Esophagus (tissue), 2 donors: Measurements from ENCODE around the gene PMS2. TPM values are rescaled to one million over a fixed set of nuclear protein-coding genes. Genes with fewer than 3 reads are reported as not detected.

Experiments used
- H3K27ac ChIP-seq, 2 donors: one replicate each; pipeline ENCODE4 v1.5.1; 2013; ENCODE audit warnings: low read depth in 2 of 2, mild to moderate bottlenecking in 2 of 2, inconsistent platforms in 1 of 2, low read length in 1 of 2, moderate library complexity in 1 of 2
- H3K27me3 ChIP-seq, 2 donors: one replicate each; pipeline ENCODE4 v1.6.1; 2013; ENCODE audit warnings: low read length in 2 of 2, control low read depth in 1 of 2, mild to moderate bottlenecking in 1 of 2; ENCODE audit not compliant: insufficient read depth in 2 of 2, control insufficient read depth in 1 of 2
- H3K36me3 ChIP-seq, 2 donors: one replicate each; pipeline ENCODE4 v1.6.1; 2013; ENCODE audit warnings: low read length in 1 of 2; ENCODE audit not compliant: control insufficient read depth in 2 of 2, insufficient read depth in 2 of 2
- H3K4me1 ChIP-seq, 2 donors: one replicate each; pipeline ENCODE4 v1.6.1; 2013; ENCODE audit warnings: low read length in 1 of 2; ENCODE audit not compliant: control insufficient read depth in 2 of 2, insufficient read depth in 2 of 2
- H3K4me3 ChIP-seq, 2 donors: one replicate each; pipeline ENCODE4 v1.5.1; 2013; ENCODE audit warnings: low read length in 2 of 2, mild to moderate bottlenecking in 2 of 2, low read depth in 1 of 2, moderate library complexity in 1 of 2
- H3K9me3 ChIP-seq, 2 donors: one replicate each; pipeline ENCODE4 v1.6.1; 2013; ENCODE audit warnings: mild to moderate bottlenecking in 2 of 2, low read depth in 1 of 2, low read length in 1 of 2, moderate library complexity in 1 of 2; ENCODE audit not compliant: control insufficient read depth in 2 of 2, insufficient read depth in 1 of 2
- WGBS, 2 donors: extraction: QIAGEN DNeasy Blood & Tissue Kit; methylation state at CpG; one replicate each; pipeline ENCODE4 v1.1.7; 2013; 5-methylcytosine and 5-hydroxymethylcytosine counted together
- polyA plus RNA-seq, 2 donors: library from polyadenylated mRNA; stranded (reverse); fragments of 200-250 nt; gene quantifications; one replicate each; pipeline ENCODE4 v1.2.3, GENCODE V29; 2013
- donor health status: healthy with polysubstance abuse.
- donor health status: Bipolar disorder and iron deficiency.

PMS2 gene
- polyA plus RNA-seq, 2 donors: 3.3 to 5.6 TPM

DNA sequence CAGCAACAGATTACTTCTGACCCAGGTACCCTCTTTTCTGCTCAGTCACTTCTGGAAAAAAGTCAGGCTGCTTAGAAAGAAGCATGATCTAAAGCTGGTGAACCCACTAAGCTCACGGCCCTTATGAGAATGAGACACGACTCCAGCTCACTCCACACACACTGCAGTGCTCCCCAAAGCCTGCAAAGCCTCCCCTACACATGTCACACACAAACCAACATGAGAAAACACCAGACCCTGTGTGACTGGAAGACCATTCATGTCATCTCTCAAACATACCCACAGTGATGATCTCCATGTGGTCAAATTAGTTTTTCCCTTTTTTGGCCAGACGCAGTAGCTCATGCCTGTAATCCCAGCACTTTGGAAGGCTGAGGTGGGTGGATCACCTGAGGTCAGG lies 22.7 kb upstream of the PMS2 start:
- H3K27me3 ChIP-seq: no peaks in the 10 kb centered on the region
- H3K9me3 ChIP-seq: no peaks in the 10 kb centered on the region
- no peaks in the 10 kb centered on the region for H3K4me1 ChIP-seq
- H3K27ac ChIP-seq: no peak overlapping the region
- no peak overlapping the region for H3K4me3 ChIP-seq
- 93 to 96% methylated on average over 3 of the region's 3 CpGs for WGBS, 2 donors
- H3K36me3 ChIP-seq: peaks cover 7 to 22% of the 10 kb centered on the region in 2 donors

DNA sequence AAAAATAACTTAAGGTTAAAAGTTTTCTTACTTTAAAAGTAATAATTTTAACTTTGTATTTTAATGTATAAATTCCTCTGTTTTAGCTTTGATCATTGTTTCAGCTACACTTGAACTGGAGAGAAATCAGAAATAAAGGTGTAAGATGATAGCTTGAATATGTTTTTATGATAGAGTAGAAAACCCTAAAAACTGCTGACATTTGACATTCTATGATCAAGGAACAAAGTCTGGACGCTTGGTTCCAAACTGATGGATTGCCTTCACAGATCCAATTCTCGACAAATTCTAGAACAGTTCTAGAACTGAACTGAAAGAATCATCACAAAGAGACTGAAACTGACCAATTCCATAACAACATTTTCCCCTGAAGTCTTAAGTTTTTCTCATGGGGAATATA lies 22.1 kb upstream of the PMS2 start, which contains the start of gene ANKRD61:
Gene ANKRD61 (plus strand): TSS at position 389 of the 400 bp plus-strand sequence. CDS start 0 bp downstream, at position 389.
- Histone ChIP-seq H3K27me3 (no peaks in the 10 kb centered on the region), H3K27ac (no peak within 1 kb of the TSS), H3K4me1 (peaks cover 3 to 5% of the 10 kb centered on the region in 2 donors), H3K4me3 (no peak within 1 kb of the TSS), H3K36me3 (peaks cover 7 to 26% of the 10 kb centered on the region in 2 donors), H3K9me3 (no peaks in the 10 kb centered on the region)
- 85 to 91% methylated on average over 2 of the region's 2 CpGs for WGBS, 2 donors

DNA sequence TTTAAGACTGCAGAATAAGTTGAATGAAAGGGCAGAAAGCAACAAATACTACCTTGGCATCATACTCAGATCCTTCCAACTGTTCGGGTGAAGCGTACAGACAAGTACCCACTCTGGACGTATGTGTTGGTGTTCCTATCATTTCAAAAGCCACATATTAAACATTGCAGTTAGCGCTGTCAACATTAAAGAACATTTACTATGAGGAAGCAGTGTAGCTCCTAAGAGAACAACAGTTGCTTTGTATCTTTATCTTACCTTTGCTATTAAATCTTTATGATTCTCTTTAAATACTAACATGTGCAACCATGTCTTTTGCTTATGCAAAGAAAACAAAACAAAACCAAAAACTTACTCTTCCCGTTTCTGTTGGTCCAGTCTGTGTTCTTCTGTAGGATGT lies 19.7 kb upstream of the PMS2 start:
- no peaks in the 10 kb centered on the region for H3K27me3 ChIP-seq
- no peaks in the 10 kb centered on the region for H3K9me3 ChIP-seq
- no peak overlapping the region for H3K4me3 ChIP-seq
- 77 to 85% methylated on average over 5 of the region's 5 CpGs for WGBS, 2 donors
- peaks cover 5 to 8% of the 10 kb centered on the region in 2 donors for H3K4me1 ChIP-seq
- H3K36me3 ChIP-seq: peaks cover 7 to 18% of the 10 kb centered on the region in 2 donors
- H3K27ac ChIP-seq: no peak overlapping the region

DNA sequence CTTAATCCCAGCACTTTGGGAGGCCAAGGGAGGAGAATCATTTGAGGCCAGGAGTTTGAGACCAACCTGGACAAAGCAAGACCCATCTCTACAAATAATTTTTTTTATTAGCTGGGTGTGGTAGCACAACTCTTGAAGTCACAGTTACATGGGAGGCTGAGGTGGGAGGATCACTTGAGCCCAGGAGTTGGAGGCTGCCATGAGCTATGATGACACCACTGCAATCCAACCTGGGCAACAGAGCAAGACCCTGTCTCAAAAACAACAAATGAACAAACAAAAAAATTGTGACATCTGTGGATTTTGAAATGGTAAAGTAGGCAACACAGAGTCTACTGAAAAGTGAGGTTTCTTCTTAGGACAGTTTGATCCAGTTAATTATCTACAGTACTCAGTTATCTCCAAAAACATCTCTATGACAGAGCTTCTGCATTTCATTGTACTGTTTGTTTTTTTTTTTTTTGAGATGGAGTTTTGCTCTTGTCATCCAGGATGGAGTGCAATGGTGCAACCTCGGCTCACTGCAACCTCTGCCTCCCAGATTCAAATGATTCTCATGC lies 19.0 kb upstream of the PMS2 start:
- no peaks in the 10 kb centered on the region for H3K9me3 ChIP-seq
- no peak overlapping the region for H3K27ac ChIP-seq
- peaks cover 14 to 23% of the 10 kb centered on the region in 2 donors for H3K36me3 ChIP-seq
- H3K4me1 ChIP-seq: peaks cover 5 to 8% of the 10 kb centered on the region in 2 donors
- H3K4me3 ChIP-seq: no peak overlapping the region
- 90 to 96% methylated on average over 1 of the region's 1 CpG for WGBS, 2 donors
- no peaks in the 10 kb centered on the region for H3K27me3 ChIP-seq

DNA sequence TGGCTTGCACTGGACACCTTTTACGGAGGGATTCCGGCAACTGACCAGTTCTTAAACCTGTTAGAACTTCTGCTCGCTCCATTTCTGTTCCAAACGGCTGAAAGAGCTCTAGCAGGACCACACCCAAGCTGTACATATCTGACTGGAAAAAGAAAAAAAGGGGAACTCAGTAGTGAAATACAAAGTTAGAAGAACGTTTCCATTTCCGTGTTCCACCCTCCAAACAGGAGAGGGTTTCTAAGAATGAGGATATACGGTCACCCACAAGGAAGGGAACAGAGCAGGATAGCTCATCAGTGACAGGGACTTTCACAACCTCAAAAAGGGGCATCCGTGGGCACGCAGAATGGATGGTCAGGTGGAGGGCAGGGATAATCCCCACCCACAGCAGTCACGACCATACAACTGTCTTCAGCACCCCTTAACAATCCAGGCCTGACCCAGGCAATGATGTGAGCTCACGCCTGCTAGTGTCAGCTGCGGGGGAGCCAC lies 18.0 kb upstream of the PMS2 start:
- WGBS, 2 donors: 58 to 68% methylated on average over 12 of the region's 12 CpGs
- H3K27ac ChIP-seq: peak overlapping the region; percentile 60 to 87
- H3K9me3 ChIP-seq: no peaks in the 10 kb centered on the region

DNA sequence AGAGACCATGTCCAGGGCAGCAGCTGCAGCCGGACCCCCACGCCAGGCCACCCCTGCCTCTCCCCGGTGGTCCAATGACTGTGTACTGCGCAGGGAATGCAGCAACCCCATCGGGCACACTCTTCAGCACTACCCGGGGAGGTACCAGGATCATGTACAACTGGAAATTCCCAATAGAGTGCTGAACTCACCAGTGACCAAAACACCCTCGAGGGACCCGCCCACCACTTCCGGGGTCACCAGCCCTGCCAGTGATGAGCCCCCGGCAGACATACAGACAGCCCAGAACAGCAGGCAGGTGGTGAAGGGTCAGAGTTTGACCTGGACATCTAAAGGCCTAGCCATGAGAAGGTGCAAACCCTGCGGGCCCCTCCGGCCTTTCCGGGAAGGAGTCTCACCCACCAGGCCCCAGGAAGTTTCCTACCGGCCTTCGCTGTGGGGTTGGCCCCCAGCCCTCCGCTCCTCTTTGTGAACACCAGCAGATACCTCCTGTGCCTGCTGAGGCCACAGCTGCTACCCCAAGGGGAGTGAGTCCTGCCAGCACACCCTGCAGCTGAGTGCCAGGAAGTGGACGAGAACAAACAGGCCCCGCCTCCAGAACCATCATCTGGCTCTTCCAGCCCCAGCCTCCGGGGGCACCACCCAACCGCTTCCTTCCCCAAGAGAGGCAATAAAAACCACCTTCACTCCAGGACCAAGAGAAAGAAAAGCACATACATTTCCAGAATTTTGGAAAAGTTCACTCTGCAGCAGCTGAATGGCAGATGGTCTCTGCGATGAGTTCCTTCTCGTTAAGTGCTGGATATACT lies 17.4 kb upstream of the PMS2 start:
- Histone ChIP-seq H3K4me1 (peaks cover 5 to 8% of the 10 kb centered on the region in 2 donors), H3K4me3 (no peak overlapping the region), H3K27me3 (no peaks in the 10 kb centered on the region), H3K27ac (peak overlapping the region; percentile 65 to 87), H3K36me3 (peaks cover 20 to 21% of the 10 kb centered on the region in 2 donors), H3K9me3 (no peaks in the 10 kb centered on the region)
- WGBS, 2 donors: 64 to 70% methylated on average over 22 of the region's 22 CpGs

More for the DNA sequence above, 18.0 kb upstream of the PMS2 start:
- Histone ChIP-seq H3K4me3 (no peak overlapping the region), H3K27me3 (no peaks in the 10 kb centered on the region), H3K4me1 (peaks cover 5 to 8% of the 10 kb centered on the region in 2 donors), H3K36me3 (peaks cover 15 to 23% of the 10 kb centered on the region in 2 donors)

DNA sequence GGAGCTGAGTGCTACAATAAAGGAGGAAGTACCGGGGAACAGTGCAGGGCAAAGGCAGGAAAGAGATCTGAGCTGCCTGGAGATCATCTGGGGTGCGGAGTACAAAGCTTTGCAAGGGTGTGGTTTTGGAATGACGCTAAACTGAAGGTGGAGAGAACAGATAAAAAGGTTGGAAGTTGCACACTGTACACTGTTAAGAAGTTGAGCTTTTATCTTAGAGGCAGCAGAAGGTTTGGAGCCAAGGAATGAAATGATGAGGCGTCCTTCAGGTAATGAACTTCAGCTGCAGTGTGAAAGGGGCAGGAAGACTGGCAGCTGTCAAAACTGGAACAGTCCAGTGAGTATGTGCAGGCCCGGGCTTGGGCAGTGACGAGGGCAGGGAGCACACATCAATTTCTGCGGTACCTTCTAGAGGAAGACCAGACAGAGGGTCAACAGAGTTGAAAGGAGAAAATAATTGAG lies 15.2 kb upstream of the PMS2 start:
- H3K27ac ChIP-seq: peak overlapping the region; percentile 52 to 62
- no peaks in the 10 kb centered on the region for H3K27me3 ChIP-seq
- H3K4me3 ChIP-seq: no peak overlapping the region
- H3K9me3 ChIP-seq: no peaks in the 10 kb centered on the region
- WGBS, 2 donors: 78% methylated on average over 7 of the region's 7 CpGs
- peaks cover 20 to 21% of the 10 kb centered on the region in 2 donors for H3K36me3 ChIP-seq
- peaks cover 7 to 8% of the 10 kb centered on the region in 2 donors for H3K4me1 ChIP-seq

DNA sequence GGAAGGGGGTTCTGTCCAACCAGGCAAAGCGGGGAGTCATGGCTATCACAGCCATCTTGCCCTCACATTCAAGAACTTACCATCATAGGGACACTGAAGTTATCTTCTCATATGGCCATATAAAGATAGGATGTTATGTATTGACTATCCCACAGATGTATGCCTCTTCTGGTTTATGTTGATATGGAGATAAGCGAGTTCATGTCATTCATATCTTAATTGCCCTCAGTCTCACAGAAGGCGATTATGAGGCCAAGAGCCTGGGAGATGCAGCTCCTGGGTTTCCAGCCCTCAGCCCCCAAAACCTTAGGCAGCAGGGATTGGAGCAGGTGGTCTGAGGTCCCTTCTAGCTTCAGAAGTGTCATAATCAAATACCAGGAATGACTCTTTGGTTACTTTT lies 13.9 kb upstream of the PMS2 start:
- Histone ChIP-seq H3K27ac (no peak overlapping the region), H3K27me3 (no peaks in the 10 kb centered on the region), H3K4me1 (peaks cover 7 to 8% of the 10 kb centered on the region in 2 donors), H3K4me3 (no peak overlapping the region), H3K36me3 (peaks cover 17 to 21% of the 10 kb centered on the region in 2 donors), H3K9me3 (no peaks in the 10 kb centered on the region)
- 92 to 96% methylated on average over 3 of the region's 3 CpGs for WGBS, 2 donors

DNA sequence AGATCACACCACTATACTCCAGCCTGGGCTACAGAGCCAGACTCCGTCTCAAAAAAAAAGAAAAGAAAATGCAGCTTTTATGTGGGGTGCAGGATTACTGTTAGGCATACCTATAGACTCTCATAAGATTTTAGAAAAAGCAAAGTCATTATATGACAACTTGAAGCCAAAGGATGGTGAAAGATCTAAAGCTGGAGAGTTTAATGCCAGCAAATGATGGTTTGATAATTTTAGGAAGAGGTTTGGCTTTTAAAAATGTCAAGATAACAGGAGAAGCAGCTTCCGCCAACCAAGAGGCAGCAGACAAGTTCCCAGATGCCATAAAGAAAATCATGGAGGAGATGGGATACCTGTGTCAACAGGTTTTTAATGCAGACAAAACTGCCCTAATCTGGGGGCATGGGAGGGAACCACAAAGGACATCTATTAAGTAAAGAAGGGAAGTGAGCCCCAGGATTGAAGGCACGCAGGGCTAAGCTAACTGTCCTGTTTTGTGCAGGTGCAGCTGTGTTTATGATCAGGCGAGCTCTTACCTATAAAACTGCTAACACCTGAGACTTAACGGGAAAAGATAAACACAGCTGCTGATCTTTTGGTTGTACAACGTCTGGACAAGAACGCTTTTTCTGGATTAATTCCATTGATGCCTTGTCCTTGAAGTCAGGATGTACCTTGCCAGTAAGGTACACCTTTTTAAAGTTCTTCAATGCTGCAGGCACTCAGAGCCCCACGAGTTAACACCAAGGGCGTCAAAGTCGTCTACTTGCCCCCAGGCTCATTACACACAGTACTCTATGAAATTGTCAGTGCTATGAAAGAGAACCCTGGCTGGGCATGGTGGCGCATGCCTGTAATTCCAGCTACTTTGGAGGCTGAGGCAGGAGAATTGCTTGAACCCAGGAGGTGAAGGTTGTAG lies 11.8 kb upstream of the PMS2 start:
- Histone ChIP-seq H3K36me3 (peaks cover 17 to 18% of the 10 kb centered on the region in 2 donors), H3K27ac (peak overlapping the region; percentile 31 to 70)

More for the DNA sequence above, 11.8 kb upstream of the PMS2 start:
- no peaks in the 10 kb centered on the region for H3K9me3 ChIP-seq
- WGBS, 2 donors: 51 to 58% methylated on average over 11 of the region's 11 CpGs
- no peaks in the 10 kb centered on the region for H3K27me3 ChIP-seq
- H3K4me3 ChIP-seq: no peak overlapping the region
- peaks cover 3 to 4% of the 10 kb centered on the region in 2 donors for H3K4me1 ChIP-seq
